Ureter (tissue), 1 donor: ENCODE results near the gene LRMDA. TPM values are rescaled to one million over a fixed set of nuclear protein-coding genes. Genes with fewer than 3 reads are reported as not detected.
"Not testable (repeated sequence)": the region's sequence is repeated elsewhere in the genome, so short reads cannot be mapped to it uniquely, and the experiment has no call there.

Source experiments
- DNase-seq: peaks from one replicate; pipeline ENCODE4 v3.0.0-alpha.2; 2020; ENCODE audit warnings: low spot score
- total RNA-seq: library from RNA; stranded (reverse); gene quantifications from one replicate; pipeline ENCODE4 v1.2.4, GENCODE V29; 2023
- donor health status: DM: yes; HTN: yes; CAD: no.

Gene LRMDA
- total RNA-seq, 1 donor from 2014 or later: 23.1 TPM

- no peak for DNase-seq
These were observed 308.2 kb downstream of the LRMDA start for GRCh38 chr10:75739414-75740143.

- DNase-seq: no peak
These were observed 309.1 kb downstream of the LRMDA start for GRCh38 chr10:75740541-75740940.

- DNase-seq: no peak
These were observed 310.9 kb downstream of the LRMDA start for GRCh38 chr10:75742355-75742754.

- no peak for DNase-seq
These were observed 311.9 kb downstream of the LRMDA start for GRCh38 chr10:75743291-75743778.

- no peak for DNase-seq
These were observed 312.8 kb downstream of the LRMDA start for GRCh38 chr10:75744261-75744660.

GRCh38 chr10:75746356-75746755, 314.9 kb downstream of the LRMDA start:
- no peak for DNase-seq

GRCh38 chr10:75750093-75750875, 318.9 kb downstream of the LRMDA start:
- not testable (repeated sequence) for DNase-seq

GRCh38 chr10:75751232-75751631, 319.8 kb downstream of the LRMDA start:
- DNase-seq: no peak

- DNase-seq: no peak
These were observed 322.2 kb downstream of the LRMDA start for GRCh38 chr10:75753621-75754020.

- DNase-seq: no peak
These were observed 322.8 kb downstream of the LRMDA start for GRCh38 chr10:75754096-75754831.

- no peak for DNase-seq
These were observed 324.1 kb downstream of the LRMDA start for GRCh38 chr10:75755528-75755927.

GRCh38 chr10:75761289-75761688, 329.9 kb downstream of the LRMDA start:
- no peak for DNase-seq

- DNase-seq: no peak
These were observed 331.0 kb downstream of the LRMDA start for GRCh38 chr10:75762431-75762802.

GRCh38 chr10:75763652-75764051, 332.2 kb downstream of the LRMDA start:
- no peak for DNase-seq

- DNase-seq: no peak
These were observed 333.8 kb downstream of the LRMDA start for GRCh38 chr10:75764974-75765788.

- DNase-seq: no peak
These were observed 334.3 kb downstream of the LRMDA start for GRCh38 chr10:75765789-75766096.

GRCh38 chr10:75766106-75766505, 334.7 kb downstream of the LRMDA start:
- DNase-seq: no peak

GRCh38 chr10:75766752-75767151, 335.3 kb downstream of the LRMDA start:
- DNase-seq: not testable (repeated sequence)

- no peak for DNase-seq
These were observed 339.2 kb downstream of the LRMDA start for GRCh38 chr10:75770626-75771081.

GRCh38 chr10:75771606-75772005, 340.2 kb downstream of the LRMDA start:
- DNase-seq: no peak

GRCh38 chr10:75772153-75772887, 340.9 kb downstream of the LRMDA start:
- no peak for DNase-seq
